CD4-positive, alpha-beta T cell treated with Interferon gamma for 1 hour (primary cell): Measurements from ENCODE around the gene CMTM3.
"Not testable (repeated sequence)": the region's sequence is repeated elsewhere in the genome, so short reads cannot be mapped to it uniquely, and the experiment has no call there.

ENCODE experiments used
- DNase-seq: peaks from one replicate; pipeline ENCODE4 v3.0.0-alpha.2; 2020

CMTM3 gene

GRCh38 chr16:66610111-66610820 lies 5.8 kb downstream of the CMTM3 start:
- DNase-seq, result no peak

- DNase-seq, result not testable (repeated sequence)
Observed at GRCh38 chr16:66611911-66612310, 7.4 kb downstream of the CMTM3 start.

- DNase-seq, result no peak
Observed at GRCh38 chr16:66612422-66612821, 7.9 kb downstream of the CMTM3 start.

- no peak for DNase-seq
Observed at GRCh38 chr16:66614161-66614802, 9.8 kb downstream of the CMTM3 start.

DNA sequence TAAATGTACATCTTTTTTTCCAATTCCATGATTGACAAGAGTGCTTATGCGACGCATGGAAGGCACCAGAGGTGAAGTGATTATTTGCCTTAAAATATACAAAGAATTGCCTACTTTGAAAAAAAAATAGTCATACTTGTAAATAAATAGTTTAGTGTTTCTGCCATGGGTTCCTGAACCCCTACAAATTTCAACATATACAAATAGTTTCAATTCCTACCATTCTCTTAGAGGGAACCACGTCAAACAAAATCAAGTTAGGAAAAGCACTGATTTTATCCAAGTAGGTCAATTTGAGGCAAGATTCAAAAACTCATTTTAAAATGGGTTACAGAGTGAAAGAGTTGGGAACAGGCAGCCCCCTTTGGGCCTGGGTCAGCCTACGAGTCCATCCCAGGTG lies 11.7 kb downstream of the CMTM3 start:
- DNase-seq, result no peak

GRCh38 chr16:66616592-66616991 lies 12.1 kb downstream of the CMTM3 start:
- DNase-seq, result no peak

- no peak for DNase-seq
Observed at GRCh38 chr16:66617010-66617434, 12.5 kb downstream of the CMTM3 start.

DNA sequence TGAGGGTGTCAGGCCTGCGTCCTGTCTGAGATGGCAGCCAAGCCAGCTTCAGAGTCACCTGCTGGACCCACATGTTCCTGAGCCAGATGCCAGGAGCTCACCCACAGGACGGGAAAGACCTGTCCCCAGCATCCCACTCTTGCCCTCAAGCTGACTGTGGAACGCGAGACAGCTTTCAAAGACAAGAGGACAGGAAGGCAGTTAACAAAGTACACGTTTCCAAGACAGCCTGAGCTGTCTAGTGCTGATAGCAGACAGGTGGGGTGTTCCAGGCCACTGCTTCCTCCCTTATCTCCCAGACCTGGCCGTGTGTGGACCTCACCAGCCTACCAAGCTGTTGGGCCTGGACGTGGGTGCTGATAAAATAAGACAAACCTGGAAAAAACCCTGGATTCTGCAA lies 13.2 kb downstream of the CMTM3 start:
- no peak for DNase-seq

DNA sequence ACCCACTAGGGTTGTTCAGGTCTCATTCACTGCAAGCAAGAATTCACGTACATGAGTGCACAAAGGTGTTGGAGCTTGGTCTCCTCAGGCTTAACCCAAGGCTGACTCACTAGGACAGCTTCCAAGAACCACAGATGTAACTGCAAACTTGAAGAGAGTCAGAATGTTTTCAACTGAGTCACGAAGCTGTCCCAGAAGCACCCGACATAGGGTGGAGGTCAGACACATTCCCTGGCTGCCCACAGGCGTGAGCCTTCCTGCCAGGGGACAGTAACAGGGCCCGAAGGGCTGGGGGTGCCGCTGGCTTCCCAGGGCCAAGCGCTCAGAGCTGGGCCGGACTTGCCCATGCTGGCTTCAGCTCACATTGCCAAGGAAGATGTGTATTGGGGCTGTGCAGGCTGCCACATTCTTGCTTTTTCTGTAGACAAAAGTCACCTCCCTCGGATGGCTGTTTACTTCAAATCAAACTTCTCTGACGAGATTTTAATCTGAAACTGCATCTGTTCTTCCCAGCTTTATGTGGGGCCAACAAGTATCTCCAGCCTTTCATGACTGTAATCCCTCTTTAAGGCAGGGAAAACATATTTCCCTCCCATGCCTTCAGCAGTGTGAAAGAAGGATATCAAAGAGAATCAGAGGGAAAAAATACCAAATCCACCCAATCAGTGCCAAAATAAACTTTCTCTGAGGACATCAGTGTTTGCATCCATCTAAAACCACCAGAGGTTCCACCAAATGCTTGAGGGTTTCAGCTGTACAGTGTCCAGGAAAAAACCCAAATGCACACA lies 14.3 kb downstream of the CMTM3 start:
- no peak for DNase-seq

DNA sequence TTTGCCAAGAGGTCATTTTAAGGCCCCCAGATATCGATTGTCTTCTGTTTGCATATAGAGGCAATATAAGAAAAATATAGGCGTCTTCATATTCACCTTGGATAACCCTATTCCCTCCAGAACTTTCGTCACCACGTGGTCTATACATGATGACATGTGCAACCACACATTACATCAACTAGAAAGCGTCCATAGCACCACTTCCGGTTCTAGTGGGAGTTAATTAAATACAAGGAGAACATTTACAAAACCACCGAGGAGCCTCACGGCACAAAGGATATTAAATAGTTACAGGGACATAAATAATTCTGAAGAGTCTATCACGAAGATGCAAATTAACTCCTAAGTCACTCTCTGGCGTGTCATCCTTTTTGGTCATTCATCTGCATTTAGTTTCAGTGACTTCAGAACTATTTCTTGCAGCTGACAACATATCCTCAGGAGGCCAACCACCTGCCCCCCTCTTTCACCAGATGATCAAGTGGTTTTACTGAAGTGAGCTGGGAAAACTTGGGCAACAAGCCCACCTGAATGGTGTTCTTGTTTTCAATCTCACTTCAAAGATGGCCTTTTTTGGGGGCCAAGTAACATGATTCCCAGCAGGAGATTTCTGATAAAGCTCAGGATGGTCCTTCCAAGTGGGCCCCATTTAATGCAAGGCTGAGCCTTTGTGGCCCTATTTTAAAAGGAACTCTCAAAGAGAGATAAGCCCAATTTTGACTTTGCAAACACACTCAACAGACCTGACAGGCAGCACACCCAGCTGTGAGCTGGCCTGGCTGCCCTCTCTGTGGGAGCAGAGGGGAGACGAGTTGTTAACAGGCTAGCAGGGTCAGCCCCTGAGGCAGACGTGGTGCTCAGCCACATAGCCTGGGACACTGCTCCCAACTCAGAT lies 15.3 kb downstream of the CMTM3 start:
- no peak for DNase-seq

DNA sequence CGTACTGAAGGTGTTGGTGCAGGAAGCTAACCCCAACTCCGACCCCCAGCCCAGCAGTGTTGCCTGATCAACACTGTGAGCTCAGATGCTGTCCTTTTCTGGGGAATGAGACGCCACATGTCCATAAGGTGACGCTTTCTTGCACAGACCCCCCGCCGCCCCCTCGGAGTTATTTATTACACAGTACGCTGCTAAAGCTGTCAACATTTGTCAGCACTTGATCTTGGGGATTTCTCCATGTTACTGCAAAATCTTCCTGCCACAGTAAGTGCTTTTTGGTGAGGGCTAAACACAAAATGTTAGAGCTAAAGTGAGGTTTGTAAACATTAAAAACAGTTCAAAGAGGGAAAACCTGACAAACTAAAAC lies 15.9 kb downstream of the CMTM3 start:
- DNase-seq, result no peak

GRCh38 chr16:66621973-66622372 lies 17.5 kb downstream of the CMTM3 start:
- no peak for DNase-seq

GRCh38 chr16:66622863-66623262 lies 18.4 kb downstream of the CMTM3 start:
- DNase-seq, result no peak

DNA sequence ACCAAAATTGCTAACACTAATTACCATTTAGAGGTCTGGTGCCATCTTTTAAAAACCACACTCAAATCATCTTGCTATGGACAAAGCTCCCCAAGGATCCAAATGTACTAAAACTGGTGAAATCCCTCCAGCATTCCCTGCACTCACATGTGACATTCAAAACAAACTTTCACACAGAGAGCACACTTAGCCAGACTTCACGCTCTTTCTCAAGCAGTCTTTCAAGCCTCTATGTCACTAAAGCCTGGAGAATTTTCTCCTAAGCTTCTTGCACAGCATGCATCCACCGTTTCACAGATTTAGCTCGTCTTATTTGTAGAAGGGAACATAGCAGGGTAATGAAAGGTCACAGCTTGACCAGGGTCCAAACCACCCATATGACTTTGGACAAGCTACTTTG lies 19.3 kb downstream of the CMTM3 start:
- no peak for DNase-seq

- not testable (repeated sequence) for DNase-seq
Observed at GRCh38 chr16:66627611-66628378, 23.3 kb downstream of the CMTM3 start.

DNA sequence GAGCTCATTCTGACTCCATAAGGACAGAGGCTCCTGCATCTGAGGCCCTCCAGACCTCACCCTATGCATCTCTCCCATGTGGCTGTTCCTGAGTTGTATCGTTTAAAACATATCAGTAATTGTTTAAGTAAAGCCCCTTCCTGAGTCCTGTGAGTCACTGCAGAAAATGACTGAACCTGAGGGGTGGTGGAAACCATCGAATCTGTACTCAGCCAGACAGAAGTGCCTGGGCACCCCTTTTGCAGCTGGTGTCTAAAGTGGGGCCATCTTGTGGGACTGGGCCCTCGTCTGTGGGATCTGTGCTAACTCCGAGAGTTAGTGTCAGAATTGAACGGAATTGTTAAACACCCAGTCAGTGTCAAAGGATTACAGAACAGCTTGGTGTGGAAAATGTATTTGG lies 25.4 kb downstream of the CMTM3 start:
- DNase-seq, result no peak

DNA sequence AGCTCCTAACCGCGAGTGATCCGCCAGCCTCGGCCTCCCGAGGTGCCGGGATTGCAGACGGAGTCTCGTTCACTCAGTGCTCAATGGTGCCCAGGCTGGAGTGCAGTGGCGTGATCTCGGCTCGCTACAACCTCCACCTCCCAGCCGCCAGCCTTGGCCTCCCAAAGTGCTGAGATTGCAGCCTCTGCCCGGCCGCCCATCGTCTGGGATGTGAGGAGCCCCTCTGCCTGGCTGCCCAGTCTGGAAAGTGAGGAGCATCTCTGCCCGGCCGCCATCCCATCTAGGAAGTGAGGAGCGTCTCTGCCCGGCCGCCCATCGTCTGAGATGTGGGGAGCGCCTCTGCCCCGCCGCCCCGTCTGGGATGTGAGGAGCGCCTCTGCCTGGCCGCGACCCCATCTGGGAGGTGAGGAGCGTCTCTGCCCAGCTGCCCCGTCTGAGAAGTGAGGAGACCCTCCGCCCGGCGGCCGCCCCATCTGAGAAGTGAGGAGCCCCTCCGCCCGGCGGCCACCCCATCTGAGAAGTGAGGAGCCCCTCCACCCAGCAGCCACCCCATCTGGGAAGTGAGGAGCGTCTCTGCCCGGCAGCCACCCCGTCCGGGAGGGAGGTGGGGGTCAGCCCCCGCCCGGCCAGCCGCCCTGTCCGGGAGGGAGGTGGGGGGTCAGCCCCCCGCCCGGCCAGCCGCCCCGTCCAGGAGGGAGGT lies 26.2 kb downstream of the CMTM3 start:
- DNase-seq, result not testable (repeated sequence)

GRCh38 chr16:66631558-66631957 lies 27.1 kb downstream of the CMTM3 start:
- not testable (repeated sequence) for DNase-seq

DNA sequence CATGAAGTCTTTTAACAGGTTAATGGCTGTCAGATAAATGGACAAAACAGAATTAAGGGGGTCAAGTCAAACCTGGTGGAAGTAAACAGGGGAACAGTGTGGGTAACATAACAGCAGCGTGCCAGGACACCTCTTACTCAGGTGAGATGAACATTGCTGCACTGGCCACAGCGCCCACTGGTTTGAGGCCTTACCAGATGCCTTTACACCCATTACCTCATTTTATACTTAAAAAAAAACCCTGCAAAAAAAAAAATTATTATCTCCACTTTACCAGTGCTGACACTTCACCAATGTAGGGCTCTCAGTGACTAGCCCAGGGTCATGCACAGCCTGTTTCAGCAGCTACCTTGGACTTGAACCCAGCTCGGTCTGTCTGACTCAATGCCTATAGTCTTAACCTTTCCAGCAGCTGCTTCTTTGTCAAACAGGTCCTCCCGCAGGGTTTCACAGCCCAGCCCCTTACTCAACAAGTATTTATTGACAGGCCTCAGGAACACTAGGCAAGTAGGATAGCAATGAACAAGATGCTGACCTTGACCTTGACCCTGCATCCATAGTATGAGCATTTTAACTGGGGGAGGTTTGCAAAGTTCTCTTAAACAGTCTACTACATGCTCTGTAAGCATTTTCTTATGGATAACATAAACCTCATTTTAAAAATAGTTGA lies 30.2 kb downstream of the CMTM3 start:
- DNase-seq, result no peak

- no peak for DNase-seq
Observed at GRCh38 chr16:66635406-66635805, 30.9 kb downstream of the CMTM3 start.

GRCh38 chr16:66636199-66636598 lies 31.7 kb downstream of the CMTM3 start:
- no peak for DNase-seq
